ENCODE data around the gene HMGCS2.

Gene HMGCS2

GRCh38 chr1:119747451-119747850 lies 21.3 kb downstream of the HMGCS2 start:
- Mint-ChIP-seq H3K9me3 (no peaks in the 10 kb centered on the region), H3K27me3 (peaks cover 23% of the 10 kb centered on the region), H3K4me1 (peaks cover 46% of the 10 kb centered on the region), H3K27ac (peak overlapping the region in 1 of 2 donors; percentile 49), H3K4me3 (no peak overlapping the region)
- ATAC-seq = no peak
- DNase-seq = no peak

- H3K9me3 Mint-ChIP-seq = no peaks in the 10 kb centered on the region
- H3K27ac Mint-ChIP-seq = peak overlapping the region in 1 of 2 donors; percentile 39
- no peak for DNase-seq
- H3K4me1 Mint-ChIP-seq = peaks cover 43% of the 10 kb centered on the region
- H3K4me3 Mint-ChIP-seq = no peak overlapping the region
- no peaks in the 10 kb centered on the region for H3K27me3 Mint-ChIP-seq
- ATAC-seq = no peak
Observed at GRCh38 chr1:119745034-119745433, 23.7 kb downstream of the HMGCS2 start.

- peak overlapping the region in 1 of 2 donors; percentile 46 for H3K27ac Mint-ChIP-seq
Observed at GRCh38 chr1:119744598-119744942, 24.1 kb downstream of the HMGCS2 start.

GRCh38 chr1:119743776-119744597 lies 24.7 kb downstream of the HMGCS2 start:
- H3K27me3 Mint-ChIP-seq = no peaks in the 10 kb centered on the region
- H3K4me1 Mint-ChIP-seq = peaks cover 43% of the 10 kb centered on the region
- no peak overlapping the region for H3K4me3 Mint-ChIP-seq
- peak; percentile 59 to 67 for DNase-seq
- peak overlapping the region in 1 of 2 donors; percentile 46 for H3K27ac Mint-ChIP-seq
- peak; percentile 72 for ATAC-seq
- H3K9me3 Mint-ChIP-seq = no peaks in the 10 kb centered on the region

More at GRCh38 chr1:119744598-119744942, 24.1 kb downstream of the HMGCS2 start:
- ATAC-seq (no peak), DNase-seq (no peak)
- peaks cover 43% of the 10 kb centered on the region for H3K4me1 Mint-ChIP-seq
- H3K27me3 Mint-ChIP-seq = no peaks in the 10 kb centered on the region
- no peak overlapping the region for H3K4me3 Mint-ChIP-seq
- H3K9me3 Mint-ChIP-seq = no peaks in the 10 kb centered on the region

- Mint-ChIP-seq H3K27me3 (no peaks in the 10 kb centered on the region), H3K9me3 (no peaks in the 10 kb centered on the region), H3K4me3 (no peak overlapping the region), H3K4me1 (peaks cover 43% of the 10 kb centered on the region), H3K27ac (peak overlapping the region in 1 of 2 donors; percentile 29)
- ATAC-seq (no peak), DNase-seq (no peak)
Observed at GRCh38 chr1:119743308-119743707, 25.4 kb downstream of the HMGCS2 start.

GRCh38 chr1:119742677-119743076 lies 26.0 kb downstream of the HMGCS2 start:
- DNase-seq (no peak), ATAC-seq (peak; percentile 9)
- H3K4me3 Mint-ChIP-seq = no peak overlapping the region
- H3K27ac Mint-ChIP-seq = peak overlapping the region in 1 of 2 donors; percentile 29
- no peaks in the 10 kb centered on the region for H3K27me3 Mint-ChIP-seq
- peaks cover 44% of the 10 kb centered on the region for H3K4me1 Mint-ChIP-seq
- H3K9me3 Mint-ChIP-seq = no peaks in the 10 kb centered on the region

GRCh38 chr1:119742202-119742601 lies 26.5 kb downstream of the HMGCS2 start:
- Mint-ChIP-seq H3K27me3 (no peaks in the 10 kb centered on the region), H3K27ac (no peak overlapping the region), H3K9me3 (no peaks in the 10 kb centered on the region), H3K4me3 (no peak overlapping the region), H3K4me1 (peaks cover 42% of the 10 kb centered on the region)
- ATAC-seq (no peak), DNase-seq (no peak)

- ATAC-seq = no peak
- peaks cover 31% of the 10 kb centered on the region for H3K4me1 Mint-ChIP-seq
- DNase-seq = no peak
- H3K4me3 Mint-ChIP-seq = peak overlapping the region in 1 of 2 donors; percentile 12
- no peaks in the 10 kb centered on the region for H3K27me3 Mint-ChIP-seq
- H3K9me3 Mint-ChIP-seq = no peaks in the 10 kb centered on the region
- peak overlapping the region in 1 of 2 donors; percentile 81 for H3K27ac Mint-ChIP-seq
Observed at GRCh38 chr1:119740896-119741780, 27.6 kb downstream of the HMGCS2 start.

- Mint-ChIP-seq H3K27ac (peak overlapping the region in 1 of 2 donors; percentile 54), H3K27me3 (no peaks in the 10 kb centered on the region), H3K4me1 (peaks cover 24% of the 10 kb centered on the region), H3K9me3 (no peaks in the 10 kb centered on the region), H3K4me3 (no peak overlapping the region)
- ATAC-seq = no peak
- no peak for DNase-seq
Observed at GRCh38 chr1:119740261-119740660, 28.4 kb downstream of the HMGCS2 start.

- peak overlapping the region; percentile 6 to 85 for H3K27ac Mint-ChIP-seq
Observed at GRCh38 chr1:119739150-119739549, 29.6 kb downstream of the HMGCS2 start.

GRCh38 chr1:119738100-119738720 lies 30.5 kb downstream of the HMGCS2 start:
- H3K27me3 Mint-ChIP-seq = no peaks in the 10 kb centered on the region
- DNase-seq (no peak), ATAC-seq (no peak)
- peaks cover 6% of the 10 kb centered on the region for H3K4me1 Mint-ChIP-seq
- peak overlapping the region in 1 of 2 donors; percentile 50 for H3K27ac Mint-ChIP-seq
- no peak overlapping the region for H3K4me3 Mint-ChIP-seq
- no peaks in the 10 kb centered on the region for H3K9me3 Mint-ChIP-seq

More at GRCh38 chr1:119739150-119739549, 29.6 kb downstream of the HMGCS2 start:
- H3K4me3 Mint-ChIP-seq = no peak overlapping the region
- no peaks in the 10 kb centered on the region for H3K27me3 Mint-ChIP-seq
- no peak for ATAC-seq
- DNase-seq = no peak
- H3K4me1 Mint-ChIP-seq = peaks cover 13% of the 10 kb centered on the region
- H3K9me3 Mint-ChIP-seq = no peaks in the 10 kb centered on the region

GRCh38 chr1:119737040-119737682 lies 31.5 kb downstream of the HMGCS2 start:
- Mint-ChIP-seq H3K27ac (peak overlapping the region in 1 of 2 donors; percentile 69), H3K9me3 (no peaks in the 10 kb centered on the region), H3K4me3 (no peak overlapping the region), H3K4me1 (peaks cover 6% of the 10 kb centered on the region), H3K27me3 (no peaks in the 10 kb centered on the region)
- ATAC-seq = no peak
- DNase-seq = no peak

- H3K4me1 Mint-ChIP-seq = peaks cover 6% of the 10 kb centered on the region
- no peaks in the 10 kb centered on the region for H3K27me3 Mint-ChIP-seq
- ATAC-seq (no peak), DNase-seq (no peak)
- H3K4me3 Mint-ChIP-seq = no peak overlapping the region
- no peaks in the 10 kb centered on the region for H3K9me3 Mint-ChIP-seq
- no peak overlapping the region for H3K27ac Mint-ChIP-seq
Observed at GRCh38 chr1:119736649-119737039, 32.1 kb downstream of the HMGCS2 start.

GRCh38 chr1:119735217-119735616 lies 33.5 kb downstream of the HMGCS2 start:
- Mint-ChIP-seq H3K9me3 (no peaks in the 10 kb centered on the region), H3K27ac (peak overlapping the region in 1 of 2 donors; percentile 74), H3K27me3 (no peaks in the 10 kb centered on the region), H3K4me3 (no peak overlapping the region), H3K4me1 (peaks cover 6% of the 10 kb centered on the region)
- no peak for ATAC-seq
- DNase-seq = no peak

- Mint-ChIP-seq H3K27me3 (no peaks in the 10 kb centered on the region), H3K27ac (peak overlapping the region in 1 of 2 donors; percentile 48), H3K4me3 (no peak overlapping the region), H3K9me3 (no peaks in the 10 kb centered on the region), H3K4me1 (peaks cover 6% of the 10 kb centered on the region)
- ATAC-seq = no peak
- DNase-seq = no peak
Observed at GRCh38 chr1:119733754-119734153, 35.0 kb downstream of the HMGCS2 start.
